K562 (cell line): Measurements from ENCODE around the gene MOB3B. TPM values are rescaled to one million over a fixed set of nuclear protein-coding genes. Genes with fewer than 3 reads are reported as not detected.

ENCODE experiments used
- BRF1 ChIP-seq: IDR thresholded peaks from 3 replicates; pipeline ENCODE4 v1.6.1; 2011; ENCODE audit warnings: borderline replicate concordance, mild to moderate bottlenecking; ENCODE audit not compliant: insufficient read length; ENCODE audit errors: extremely low read depth
- CHD2 ChIP-seq: IDR thresholded peaks from 2 replicates; pipeline ENCODE4 v1.6.1; 2011; ENCODE audit warnings: low read depth, low read length
- HDAC8 ChIP-seq: fragments of 450-650 bp; IDR thresholded peaks from 2 replicates; pipeline ENCODE4 v1.6.1; 2016; ENCODE audit warnings: mild to moderate bottlenecking, missing genetic modification characterization, moderate library complexity, missing compliant biosample characterization
- LCOR ChIP-seq: sonication (generic); formaldehyde crosslinking; IDR thresholded peaks from 2 replicates; pipeline ENCODE4 v1.8.0; 2022; ENCODE audit warnings: mild to moderate bottlenecking, missing genetic modification reagents
- RAD51 ChIP-seq: fragments of 450-650 bp; IDR thresholded peaks from 2 replicates; pipeline ENCODE4 v1.7.1; 2016; ENCODE audit warnings: low read depth, mild to moderate bottlenecking, borderline replicate concordance
- ZFP1 ChIP-seq: fragments of 450-650 bp; formaldehyde crosslinking; IDR thresholded peaks from 2 replicates; pipeline ENCODE4 v1.4.0; 2020; ENCODE audit warnings: mild to moderate bottlenecking, mixed read lengths
- polyA plus RNA-seq, 8 experiments: library from polyadenylated mRNA; depleted of rRNA in 4 of 8; stranded (reverse) in 5 of 8; unstranded in 3 of 8; fragments of >200 nt; fragmentation: Nextera tagmentation in 2 of 8; fragmentation: Illumina TruSeq in 1 of 8; extraction: Ambion mirVana in 2 of 8; extraction: Trizol in 1 of 8; gene quantifications; 2 replicates each; pipeline versions ENCODE4 v1.2.1 to v1.2.3, GENCODE V29; 2011 to 2014; ENCODE audit warnings: inconsistent platforms in 1 of 8, missing spikeins in 1 of 8
- total RNA-seq, 7 experiments: library from RNA; depleted of rRNA in 6 of 7; stranded (reverse); fragments of >200 nt in 6 of 7; fragmentation: Illumina TruSeq in 2 of 7; extraction: Trizol in 2 of 7; gene quantifications; 2 replicates each; pipeline versions ENCODE4 v1.2.1 to v1.2.3, GENCODE V29; 2011 to 2021; ENCODE audit warnings: low replicate concordance in 1 of 7
- TF ChIP-seq, protein P1 (sequence below): fragments of 250-450 bp; sonication (Bioruptor Pico); IDR thresholded peaks from 2 replicates; pipeline ENCODE4 v1.5.1; 2021; ENCODE audit warnings: mild to moderate bottlenecking
- TF ChIP-seq, protein P2 (sequence below): sonication (generic); formaldehyde crosslinking; IDR thresholded peaks from 2 replicates; pipeline ENCODE4 v1.8.0; 2022; ENCODE audit warnings: mild to moderate bottlenecking, missing genetic modification reagents
- TF ChIP-seq, protein P3 (sequence below): sonication (generic); formaldehyde crosslinking; IDR thresholded peaks from 2 replicates; pipeline ENCODE4 v1.8.1; 2023; ENCODE audit warnings: mild to moderate bottlenecking, missing genetic modification reagents

MOB3B gene
- total and polyA plus RNA-seq, 9 of the 15 experiments (the other 6 are each of a cell fraction or from before 2014, with no cell fraction given) = 3.6 to 12.8 (median 7.2) TPM

DNA sequence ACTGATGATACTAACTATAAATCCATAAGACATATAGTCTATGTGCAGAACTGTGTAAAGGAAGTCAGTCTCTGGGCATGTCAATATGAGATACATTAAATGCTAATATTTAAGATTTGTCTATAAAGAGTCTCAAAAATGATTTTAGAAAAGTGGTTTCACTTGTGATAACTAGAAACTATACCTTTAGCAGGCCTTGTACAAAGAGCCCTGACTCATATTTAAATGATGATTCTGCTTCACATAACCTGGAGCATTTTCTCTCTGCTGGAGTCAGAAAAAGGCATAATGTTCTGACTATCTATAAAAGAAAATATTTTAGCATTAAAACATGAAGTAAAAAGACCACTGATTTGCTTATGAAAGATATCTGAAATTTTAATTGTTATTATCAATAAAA lies 28.7 kb upstream of the MOB3B start (continued):
- TF ChIP-seq, protein P1, sequence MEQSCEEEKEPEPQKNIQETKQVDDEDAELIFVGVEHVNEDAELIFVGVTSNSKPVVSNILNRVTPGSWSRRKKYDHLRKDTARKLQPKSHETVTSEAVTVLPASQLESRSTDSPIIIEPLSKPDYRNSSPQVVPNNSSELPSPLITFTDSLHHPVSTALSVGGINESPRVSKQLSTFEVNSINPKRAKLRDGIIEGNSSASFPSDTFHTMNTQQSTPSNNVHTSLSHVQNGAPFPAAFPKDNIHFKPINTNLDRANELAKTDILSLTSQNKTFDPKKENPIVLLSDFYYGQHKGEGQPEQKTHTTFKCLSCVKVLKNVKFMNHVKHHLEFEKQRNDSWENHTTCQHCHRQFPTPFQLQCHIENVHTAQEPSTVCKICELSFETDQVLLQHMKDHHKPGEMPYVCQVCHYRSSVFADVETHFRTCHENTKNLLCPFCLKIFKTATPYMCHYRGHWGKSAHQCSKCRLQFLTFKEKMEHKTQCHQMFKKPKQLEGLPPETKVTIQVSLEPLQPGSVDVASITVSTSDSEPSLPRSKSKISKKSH (CRISPR knock-in tag) = no peak
- TF ChIP-seq RAD51 = no peak
- TF ChIP-seq LCOR (CRISPR knock-in tag) = no peak
- TF ChIP-seq, protein P2, sequence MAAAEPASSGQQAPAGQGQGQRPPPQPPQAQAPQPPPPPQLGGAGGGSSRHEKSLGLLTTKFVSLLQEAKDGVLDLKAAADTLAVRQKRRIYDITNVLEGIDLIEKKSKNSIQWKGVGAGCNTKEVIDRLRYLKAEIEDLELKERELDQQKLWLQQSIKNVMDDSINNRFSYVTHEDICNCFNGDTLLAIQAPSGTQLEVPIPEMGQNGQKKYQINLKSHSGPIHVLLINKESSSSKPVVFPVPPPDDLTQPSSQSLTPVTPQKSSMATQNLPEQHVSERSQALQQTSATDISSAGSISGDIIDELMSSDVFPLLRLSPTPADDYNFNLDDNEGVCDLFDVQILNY (CRISPR knock-in tag) = no peak
- no peak for TF ChIP-seq CHD2
- no peak for TF ChIP-seq ZFP1 (CRISPR knock-in tag)
- no peak for TF ChIP-seq HDAC8 (tag)
- TF ChIP-seq, protein P3, sequence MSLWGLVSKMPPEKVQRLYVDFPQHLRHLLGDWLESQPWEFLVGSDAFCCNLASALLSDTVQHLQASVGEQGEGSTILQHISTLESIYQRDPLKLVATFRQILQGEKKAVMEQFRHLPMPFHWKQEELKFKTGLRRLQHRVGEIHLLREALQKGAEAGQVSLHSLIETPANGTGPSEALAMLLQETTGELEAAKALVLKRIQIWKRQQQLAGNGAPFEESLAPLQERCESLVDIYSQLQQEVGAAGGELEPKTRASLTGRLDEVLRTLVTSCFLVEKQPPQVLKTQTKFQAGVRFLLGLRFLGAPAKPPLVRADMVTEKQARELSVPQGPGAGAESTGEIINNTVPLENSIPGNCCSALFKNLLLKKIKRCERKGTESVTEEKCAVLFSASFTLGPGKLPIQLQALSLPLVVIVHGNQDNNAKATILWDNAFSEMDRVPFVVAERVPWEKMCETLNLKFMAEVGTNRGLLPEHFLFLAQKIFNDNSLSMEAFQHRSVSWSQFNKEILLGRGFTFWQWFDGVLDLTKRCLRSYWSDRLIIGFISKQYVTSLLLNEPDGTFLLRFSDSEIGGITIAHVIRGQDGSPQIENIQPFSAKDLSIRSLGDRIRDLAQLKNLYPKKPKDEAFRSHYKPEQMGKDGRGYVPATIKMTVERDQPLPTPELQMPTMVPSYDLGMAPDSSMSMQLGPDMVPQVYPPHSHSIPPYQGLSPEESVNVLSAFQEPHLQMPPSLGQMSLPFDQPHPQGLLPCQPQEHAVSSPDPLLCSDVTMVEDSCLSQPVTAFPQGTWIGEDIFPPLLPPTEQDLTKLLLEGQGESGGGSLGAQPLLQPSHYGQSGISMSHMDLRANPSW (CRISPR knock-in tag) = no peak
- TF ChIP-seq BRF1 = no peak
